Breast epithelium (tissue), 3 donors: ENCODE results near the gene METTL2B.
"Not testable (repeated sequence)": the region's sequence is repeated elsewhere in the genome, so short reads cannot be mapped to it uniquely, and the experiment has no call there.

ENCODE experiments used
- POLR2A ChIP-seq: fragments of 450-650 bp; IDR thresholded peaks from one replicate; pipeline ENCODE4 v1.6.1; 2016; ENCODE audit warnings: antibody characterized with exemption, mild to moderate bottlenecking, moderate library complexity
- TF ChIP-seq, protein P1 (sequence below), 3 donors: fragments of 450-650 bp; IDR thresholded peaks; one replicate each; pipeline ENCODE4 v1.5.1; 2016 to 2017; ENCODE audit warnings: antibody characterized with exemption in 3 of 3, mild to moderate bottlenecking in 3 of 3, moderate library complexity in 3 of 3

DNA sequence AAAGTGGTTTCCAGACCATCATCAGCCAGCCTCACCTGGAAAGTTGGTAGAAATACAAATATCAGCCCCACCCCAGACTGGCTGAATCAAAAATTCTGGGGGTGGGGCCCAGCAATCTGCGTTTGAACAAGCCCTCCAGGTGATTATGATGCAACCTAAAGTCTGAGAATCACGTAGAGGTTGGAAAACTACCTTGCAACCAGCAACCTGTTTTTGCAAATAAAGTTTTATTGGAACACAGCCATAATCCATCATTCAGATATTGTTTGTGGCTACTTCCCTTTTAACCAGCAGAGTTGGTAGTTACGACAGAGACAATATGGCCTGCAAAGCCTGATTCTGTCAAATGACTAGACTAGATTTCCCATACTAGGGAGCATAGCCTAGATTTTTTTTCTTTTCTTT lies 49.5 kb downstream of the METTL2B start:
- TF ChIP-seq, protein P1, sequence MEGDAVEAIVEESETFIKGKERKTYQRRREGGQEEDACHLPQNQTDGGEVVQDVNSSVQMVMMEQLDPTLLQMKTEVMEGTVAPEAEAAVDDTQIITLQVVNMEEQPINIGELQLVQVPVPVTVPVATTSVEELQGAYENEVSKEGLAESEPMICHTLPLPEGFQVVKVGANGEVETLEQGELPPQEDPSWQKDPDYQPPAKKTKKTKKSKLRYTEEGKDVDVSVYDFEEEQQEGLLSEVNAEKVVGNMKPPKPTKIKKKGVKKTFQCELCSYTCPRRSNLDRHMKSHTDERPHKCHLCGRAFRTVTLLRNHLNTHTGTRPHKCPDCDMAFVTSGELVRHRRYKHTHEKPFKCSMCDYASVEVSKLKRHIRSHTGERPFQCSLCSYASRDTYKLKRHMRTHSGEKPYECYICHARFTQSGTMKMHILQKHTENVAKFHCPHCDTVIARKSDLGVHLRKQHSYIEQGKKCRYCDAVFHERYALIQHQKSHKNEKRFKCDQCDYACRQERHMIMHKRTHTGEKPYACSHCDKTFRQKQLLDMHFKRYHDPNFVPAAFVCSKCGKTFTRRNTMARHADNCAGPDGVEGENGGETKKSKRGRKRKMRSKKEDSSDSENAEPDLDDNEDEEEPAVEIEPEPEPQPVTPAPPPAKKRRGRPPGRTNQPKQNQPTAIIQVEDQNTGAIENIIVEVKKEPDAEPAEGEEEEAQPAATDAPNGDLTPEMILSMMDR (IDR thresholded peaks at IDR 0.05): not testable (repeated sequence)
- not testable (repeated sequence) for TF ChIP-seq POLR2A
